Stomach (tissue), 9 donors: ENCODE results near the gene DGKD. TPM values are rescaled to one million over a fixed set of nuclear protein-coding genes. Genes with fewer than 3 reads are reported as not detected.

Experiments used
- DNase-seq, 2 donors: peaks; one replicate each; pipeline versions ENCODE4 v3.0.0 to v3.0.0-alpha.2; 2013 to 2019
- H3K27ac ChIP-seq, 5 donors: fragments of 200-600 bp in 4 of 5; sonication (generic) in 4 of 5; one replicate each; pipeline ENCODE4 v1.5.1; 2013 to 2019; ENCODE audit warnings: mild to moderate bottlenecking in 1 of 5, moderate library complexity in 1 of 5
- H3K27me3 ChIP-seq, 3 donors: fragments of 200-600 bp; sonication (generic); one replicate each; pipeline ENCODE4 v1.5.1; 2017 to 2019; ENCODE audit warnings: mixed run types in 1 of 3
- H3K36me3 ChIP-seq, 4 donors: fragments of 200-600 bp; sonication (generic); 1 replicate in 3 of 4; 2 replicates in 1 of 4; pipeline ENCODE4 v1.5.1; 2016 to 2019
- H3K4me1 ChIP-seq, 4 donors: fragments of 200-600 bp; sonication (generic); one replicate each; pipeline ENCODE4 v1.5.1; 2016 to 2019
- H3K4me3 ChIP-seq, 4 donors: fragments of 200-600 bp; sonication (generic) in 3 of 4; one replicate each; pipeline ENCODE4 v1.5.1; 2016 to 2019; ENCODE audit warnings: mild to moderate bottlenecking in 1 of 4
- H3K9me3 ChIP-seq, 4 donors: fragments of 200-600 bp; sonication (generic); one replicate each; pipeline ENCODE4 v1.5.1; 2016 to 2019
- EP300 ChIP-seq: sonication (generic); formaldehyde crosslinking; IDR thresholded peaks from one replicate; pipeline ENCODE4 v1.6.1; 2017; ENCODE audit warnings: antibody characterized with exemption
- POLR2A ChIP-seq, 4 donors: fragments of 450-650 bp; IDR thresholded peaks; one replicate each; pipeline ENCODE4 v1.6.1; 2016; ENCODE audit warnings: antibody characterized with exemption in 4 of 4, control low read depth in 2 of 4, mild to moderate bottlenecking in 1 of 4, moderate library complexity in 1 of 4
- POLR2AphosphoS5 ChIP-seq, 3 donors: sonication (generic); formaldehyde crosslinking; IDR thresholded peaks; one replicate each; pipeline ENCODE4 v1.6.1; 2016; ENCODE audit warnings: antibody characterized with exemption in 3 of 3
- WGBS, 5 donors: extraction: QIAGEN DNeasy Blood & Tissue Kit in 3 of 5; methylation state at CpG; one replicate each; pipeline versions ENCODE4 v1.1.5 to v1.1.7; 2013 to 2018; 5-methylcytosine and 5-hydroxymethylcytosine counted together
- intact Hi-C: fragments of 100-400 bp; cut with DNase I; formaldehyde crosslinking; loops from one replicate; pipeline ENCODE4 v1.15.1; 2023; ENCODE audit warnings: low total_unique reads
- polyA plus RNA-seq, 3 donors: library from polyadenylated mRNA; stranded (reverse); fragments of 200-250 nt; gene quantifications; one replicate each; pipeline ENCODE4 v1.2.3, GENCODE V29; 2013
- total RNA-seq, 5 donors: library from RNA; depleted of rRNA; stranded (reverse); fragments of >200 nt; gene quantifications; one replicate each; pipeline versions ENCODE4 v1.1.0 to v1.2.3, GENCODE V29; 2014 to 2016
- TF ChIP-seq, protein P1 (sequence below), 7 experiments: fragments of 450-650 bp in 4 of 7; fragments of 200-600 bp in 3 of 7; sonication (generic) in 3 of 7; IDR thresholded peaks; one replicate each; pipeline ENCODE4 v1.5.1; 2016 to 2019; ENCODE audit warnings: antibody characterized with exemption in 7 of 7, control low read depth in 2 of 7, mild to moderate bottlenecking in 1 of 7
- donor health status: healthy with polysubstance abuse.
- donor health status: Bipolar disorder and iron deficiency.
- donor health status: healthy.

DGKD gene
- total and polyA plus RNA-seq, 8 donors = 21.9 to 471 (median 202) TPM

DNA sequence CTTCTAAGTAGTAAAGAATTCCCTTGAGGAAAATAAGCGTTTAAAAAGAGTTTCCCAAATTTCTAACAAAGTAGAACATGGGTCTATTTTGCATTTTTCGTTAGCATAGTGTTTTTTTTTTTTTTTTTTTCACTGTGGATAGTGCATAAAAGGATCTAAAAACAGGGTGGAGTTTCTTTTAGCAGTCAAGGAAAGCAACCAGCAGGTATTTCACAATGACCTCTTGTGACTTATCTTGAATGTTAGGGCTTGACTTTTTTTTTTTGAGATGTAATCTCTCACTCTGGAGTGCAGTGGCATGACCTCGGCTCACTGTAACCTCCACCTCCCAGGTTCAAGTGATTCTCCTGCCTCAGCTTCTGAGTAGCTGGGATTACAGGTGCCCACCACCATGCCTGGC lies 14.9 kb upstream of the DGKD start:
- no peak for DNase-seq
- peaks cover 0 to 15% (median 5%) of the 10 kb centered on the region in 4 donors for H3K4me1 ChIP-seq
- intact Hi-C loops = no loop called here
- H3K9me3 ChIP-seq = no peaks in the 10 kb centered on the region
- no peaks in the 10 kb centered on the region for H3K36me3 ChIP-seq
- WGBS, 5 donors = 31 to 48% (median 39%) methylated on average over 3 of the region's 3 CpGs
- H3K27ac ChIP-seq = no peak overlapping the region
- H3K27me3 ChIP-seq = no peaks in the 10 kb centered on the region
- TF ChIP-seq POLR2AphosphoS5 (IDR thresholded peaks at IDR 0.05) (no peak), EP300 (no peak), POLR2A (IDR thresholded peaks at IDR 0.05) (no peak)
- TF ChIP-seq, protein P1, sequence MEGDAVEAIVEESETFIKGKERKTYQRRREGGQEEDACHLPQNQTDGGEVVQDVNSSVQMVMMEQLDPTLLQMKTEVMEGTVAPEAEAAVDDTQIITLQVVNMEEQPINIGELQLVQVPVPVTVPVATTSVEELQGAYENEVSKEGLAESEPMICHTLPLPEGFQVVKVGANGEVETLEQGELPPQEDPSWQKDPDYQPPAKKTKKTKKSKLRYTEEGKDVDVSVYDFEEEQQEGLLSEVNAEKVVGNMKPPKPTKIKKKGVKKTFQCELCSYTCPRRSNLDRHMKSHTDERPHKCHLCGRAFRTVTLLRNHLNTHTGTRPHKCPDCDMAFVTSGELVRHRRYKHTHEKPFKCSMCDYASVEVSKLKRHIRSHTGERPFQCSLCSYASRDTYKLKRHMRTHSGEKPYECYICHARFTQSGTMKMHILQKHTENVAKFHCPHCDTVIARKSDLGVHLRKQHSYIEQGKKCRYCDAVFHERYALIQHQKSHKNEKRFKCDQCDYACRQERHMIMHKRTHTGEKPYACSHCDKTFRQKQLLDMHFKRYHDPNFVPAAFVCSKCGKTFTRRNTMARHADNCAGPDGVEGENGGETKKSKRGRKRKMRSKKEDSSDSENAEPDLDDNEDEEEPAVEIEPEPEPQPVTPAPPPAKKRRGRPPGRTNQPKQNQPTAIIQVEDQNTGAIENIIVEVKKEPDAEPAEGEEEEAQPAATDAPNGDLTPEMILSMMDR (IDR thresholded peaks at IDR 0.05) = no peak
- H3K4me3 ChIP-seq = no peak overlapping the region

- TF ChIP-seq EP300 = no peak
- no peak for TF ChIP-seq POLR2A (IDR thresholded peaks at IDR 0.05)
- TF ChIP-seq, protein P1 (IDR thresholded peaks at IDR 0.05) = no peak
- no peak for TF ChIP-seq POLR2AphosphoS5 (IDR thresholded peaks at IDR 0.05)
- no peaks in the 10 kb centered on the region for H3K27me3 ChIP-seq
Measured at GRCh38 chr2:233341296-233341695, 13.0 kb upstream of the DGKD start.

DNA sequence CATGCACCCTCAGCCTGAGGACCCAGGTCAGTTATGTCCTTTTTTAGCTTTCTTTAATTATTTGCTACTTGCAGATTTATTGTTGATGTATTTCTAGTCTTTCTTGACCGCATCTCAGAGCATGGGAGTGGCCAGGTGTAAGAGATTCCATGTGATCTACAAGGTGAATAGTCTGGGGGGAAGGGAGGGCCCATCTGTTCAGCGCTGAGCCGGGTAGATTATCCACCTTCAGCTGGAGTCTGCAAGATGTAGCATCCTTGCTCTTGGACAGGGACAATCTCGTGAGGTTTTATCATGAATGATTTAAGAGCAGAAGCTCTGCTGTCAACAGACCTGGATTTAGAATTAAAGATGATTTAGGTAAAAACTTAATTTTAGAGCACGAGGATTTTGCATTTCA lies 12.0 kb upstream of the DGKD start:
- Histone ChIP-seq H3K4me1 (peaks cover 0 to 15% (median 5%) of the 10 kb centered on the region in 4 donors), H3K27ac (no peak overlapping the region), H3K4me3 (no peak overlapping the region), H3K27me3 (no peaks in the 10 kb centered on the region), H3K9me3 (no peaks in the 10 kb centered on the region), H3K36me3 (no peaks in the 10 kb centered on the region)
- WGBS, 5 donors = 85 to 92% (median 87%) methylated on average over 5 of the region's 5 CpGs
- DNase-seq = no peak
- intact Hi-C loops = no loop called here
- TF ChIP-seq EP300 (no peak), POLR2AphosphoS5 (IDR thresholded peaks at IDR 0.05) (no peak), POLR2A (IDR thresholded peaks at IDR 0.05) (no peak)
- TF ChIP-seq, protein P1 (IDR thresholded peaks at IDR 0.05) = no peak

More at GRCh38 chr2:233341296-233341695, 13.0 kb upstream of the DGKD start:
- WGBS, 5 donors = 95 to 99% (median 97%) methylated on average over 3 of the region's 3 CpGs
- H3K4me3 ChIP-seq = no peak overlapping the region
- no peaks in the 10 kb centered on the region for H3K9me3 ChIP-seq
- H3K27ac ChIP-seq = no peak overlapping the region
- no peak for DNase-seq
- intact Hi-C loops = no loop called here
- no peaks in the 10 kb centered on the region for H3K36me3 ChIP-seq
- H3K4me1 ChIP-seq = peaks cover 0 to 15% (median 5%) of the 10 kb centered on the region in 4 donors

DNA sequence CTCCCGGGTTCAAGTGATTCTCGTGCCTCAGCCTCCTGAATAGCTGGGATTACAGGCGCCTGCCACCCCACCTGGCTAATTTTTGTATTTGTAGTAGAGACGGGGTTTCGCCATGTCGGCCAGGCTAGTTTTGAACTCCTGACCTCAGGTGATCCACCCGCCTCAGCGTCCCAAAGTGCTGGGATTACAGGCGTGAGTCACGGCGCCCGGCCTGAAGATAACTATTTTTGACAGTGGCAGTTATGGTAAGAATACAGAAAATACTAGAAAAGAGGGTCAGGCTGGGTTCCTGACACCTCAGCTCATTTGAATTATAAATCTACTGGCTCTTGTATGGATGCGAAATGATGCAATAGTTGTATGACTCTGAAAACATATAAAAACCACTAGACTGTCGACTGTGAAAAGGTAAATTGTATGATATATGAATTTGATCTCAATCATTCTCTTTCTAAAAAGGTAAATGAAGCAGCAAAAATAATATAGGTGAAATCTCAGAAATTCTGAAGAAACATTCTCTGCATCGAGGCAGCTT lies 11.1 kb upstream of the DGKD start:
- WGBS, 5 donors = 90 to 97% (median 91%) methylated on average over 15 of the region's 15 CpGs
- H3K27ac ChIP-seq = no peak overlapping the region
- no peak for DNase-seq
- peaks cover 0 to 15% (median 5%) of the 10 kb centered on the region in 4 donors for H3K4me1 ChIP-seq
- no peaks in the 10 kb centered on the region for H3K36me3 ChIP-seq
- TF ChIP-seq POLR2AphosphoS5 (IDR thresholded peaks at IDR 0.05) (no peak), EP300 (no peak), POLR2A (IDR thresholded peaks at IDR 0.05) (no peak)
- TF ChIP-seq, protein P1 (IDR thresholded peaks at IDR 0.05) = no peak
- intact Hi-C loops = no loop called here
- no peaks in the 10 kb centered on the region for H3K9me3 ChIP-seq
- H3K4me3 ChIP-seq = no peak overlapping the region
- H3K27me3 ChIP-seq = no peaks in the 10 kb centered on the region
